Smooth muscle cell (in vitro differentiated cells): ENCODE measurements around the gene RNU5D-1. TPM values are rescaled to one million over a fixed set of nuclear protein-coding genes. Genes with fewer than 3 reads are reported as not detected.

Experiments used
- DNase-seq: peaks from one replicate; lab custom pipeline; 2025; ENCODE audit not compliant: unreplicated experiment; lab: John Stamatoyannopoulos, UW
- H2AFZ ChIP-seq: fragments of 200-600 bp; sonication (generic); 2 replicates; pipeline ENCODE4 v1.6.0; 2016; ENCODE audit warnings: antibody characterized with exemption, low read depth, mild to moderate bottlenecking
- H3F3A ChIP-seq: fragments of 200-600 bp; sonication (generic); 2 replicates; pipeline ENCODE4 v1.6.0; 2017; ENCODE audit warnings: antibody characterized with exemption, low read depth
- H3K27ac ChIP-seq: fragments of 200-600 bp; sonication (generic); 2 replicates; pipeline ENCODE4 v1.5.1; 2016; ENCODE audit warnings: low read depth, mild to moderate bottlenecking
- H3K27me3 ChIP-seq: fragments of 200-600 bp; sonication (generic); 2 replicates; pipeline ENCODE4 v1.6.1; 2016; ENCODE audit warnings: low read depth, mild to moderate bottlenecking
- H3K36me3 ChIP-seq: fragments of 200-600 bp; sonication (generic); 2 replicates; pipeline ENCODE4 v1.5.1; 2016; ENCODE audit warnings: low read depth
- H3K4me1 ChIP-seq: fragments of 200-600 bp; sonication (generic); 2 replicates; pipeline ENCODE4 v1.5.1; 2016; ENCODE audit warnings: low read depth
- H3K4me2 ChIP-seq: fragments of 200-600 bp; sonication (generic); 2 replicates; pipeline ENCODE4 v1.6.0; 2016; ENCODE audit warnings: mild to moderate bottlenecking
- H3K4me3 ChIP-seq: fragments of 200-600 bp; sonication (generic); 2 replicates; pipeline ENCODE4 v1.5.1; 2016; ENCODE audit warnings: mild to moderate bottlenecking
- H3K79me2 ChIP-seq: fragments of 200-600 bp; sonication (generic); 2 replicates; pipeline ENCODE4 v1.6.0; 2016; ENCODE audit warnings: low read depth, mild to moderate bottlenecking
- H3K9ac ChIP-seq: fragments of 200-600 bp; sonication (generic); 2 replicates; pipeline ENCODE4 v1.6.0; 2016; ENCODE audit warnings: low read depth
- H3K9me3 ChIP-seq: fragments of 200-600 bp; sonication (generic); replicated peaks from 2 replicates; pipeline ENCODE4 v1.5.1; 2016; ENCODE audit warnings: low read depth
- H4K20me1 ChIP-seq: fragments of 200-600 bp; sonication (generic); 2 replicates; pipeline ENCODE4 v1.6.0; 2016; ENCODE audit warnings: low read depth
- CTCF ChIP-seq: fragments of 200-600 bp; sonication (generic); IDR thresholded peaks from 2 replicates; pipeline ENCODE4 v1.5.1; 2017; ENCODE audit warnings: borderline replicate concordance, mild to moderate bottlenecking, antibody characterized with exemption; ENCODE audit not compliant: insufficient read depth, poor library complexity, severe bottlenecking
- WGBS: methylation state at CpG from one replicate; pipeline ENCODE4 v1.1.7; 2016; ENCODE audit warnings: low lambda C conversion rate; 5-methylcytosine and 5-hydroxymethylcytosine counted together
- polyA plus RNA-seq: library from polyadenylated mRNA; unstranded; fragments of >200 nt; fragmentation: Nextera tagmentation; extraction: Ambion mirVana; gene quantifications from 2 replicates; pipeline ENCODE4 v1.2.1, GENCODE V29; 2016
- small RNA-seq: library from RNA; depleted of rRNA; stranded (forward); fragments of <200 nt; gene quantifications from one replicate; pipeline ENCODE3, GENCODE V24; 2014
- total RNA-seq: library from RNA; depleted of rRNA; stranded (reverse); fragments of >200 nt; gene quantifications from 2 replicates; pipeline ENCODE4 v1.2.3, GENCODE V29; 2014

The RNU5D-1 gene
- total and polyA plus RNA-seq, 2 experiments from 2014 or later, result not detected

GRCh38 chr1:44684525-44684924 is 46.4 kb downstream of the RNU5D-1 start:
- H3K4me1 ChIP-seq, result no peaks in the 10 kb centered on the region
- no peak overlapping the region for H3K27ac ChIP-seq
- H3K4me2 ChIP-seq, result no peak overlapping the region
- no peaks in the 10 kb centered on the region for H3F3A ChIP-seq
- H3K79me2 ChIP-seq, result no peaks in the 10 kb centered on the region
- no peaks in the 10 kb centered on the region for H3K9me3 ChIP-seq
- H3K27me3 ChIP-seq, result no peaks in the 10 kb centered on the region
- no peak for TF ChIP-seq CTCF
- DNase-seq, result no peak
- no peak overlapping the region for H3K9ac ChIP-seq
- no peaks in the 10 kb centered on the region for H3K36me3 ChIP-seq
- H2AFZ ChIP-seq, result no peak overlapping the region
- WGBS, result 94% methylated on average over 1 of the region's 1 CpG
- H4K20me1 ChIP-seq, result no peaks in the 10 kb centered on the region
- H3K4me3 ChIP-seq, result no peak overlapping the region

- Histone ChIP-seq H4K20me1 (no peaks in the 10 kb centered on the region), H3K4me1 (no peaks in the 10 kb centered on the region), H3K27ac (no peak overlapping the region), H3K36me3 (no peaks in the 10 kb centered on the region), H3K27me3 (no peaks in the 10 kb centered on the region), H3K4me2 (no peak overlapping the region), H3K9ac (no peak overlapping the region), H3F3A (no peaks in the 10 kb centered on the region), H2AFZ (no peak overlapping the region), H3K4me3 (no peak overlapping the region), H3K9me3 (no peaks in the 10 kb centered on the region), H3K79me2 (no peaks in the 10 kb centered on the region)
- TF ChIP-seq CTCF, result no peak
- WGBS, result 95% methylated on average over 3 of the region's 3 CpGs
- no peak for DNase-seq
These were observed 48.1 kb downstream of the RNU5D-1 start for GRCh38 chr1:44682883-44683265.

- no peaks in the 10 kb centered on the region for H3K79me2 ChIP-seq
- no peak overlapping the region for H3K4me2 ChIP-seq
- DNase-seq, result no peak
- no peaks in the 10 kb centered on the region for H4K20me1 ChIP-seq
- no peak overlapping the region for H3K4me3 ChIP-seq
- TF ChIP-seq CTCF, result no peak
- no peaks in the 10 kb centered on the region for H3K36me3 ChIP-seq
- no peak overlapping the region for H3K9ac ChIP-seq
- H2AFZ ChIP-seq, result no peak overlapping the region
- H3K27ac ChIP-seq, result no peak overlapping the region
- H3K4me1 ChIP-seq, result no peaks in the 10 kb centered on the region
- H3F3A ChIP-seq, result no peaks in the 10 kb centered on the region
- WGBS, result 86% methylated on average over 14 of the region's 14 CpGs
- H3K9me3 ChIP-seq, result no peaks in the 10 kb centered on the region
- no peaks in the 10 kb centered on the region for H3K27me3 ChIP-seq
These were observed 48.8 kb downstream of the RNU5D-1 start for GRCh38 chr1:44681905-44682882.

Small RNA genes lying within 50 kb of the gene (small RNA-seq; reads per million reads assigned to genes)
- gene RNU5D-1, result 8.7 reads per million, percentile 75 among the genes with 10 or more reads in this experiment
- gene RNU5F-1, result 2.1 reads per million, percentile 45 among the genes with 10 or more reads in this experiment
- 208 reads per million, percentile 99 among the genes with 10 or more reads in this experiment for gene SNORD38A
- not detected for gene SNORD38B
- 5,349 reads per million, percentile 100 among the genes with 10 or more reads in this experiment for gene SNORD46
- not detected for gene SNORD55

Other genes starting within 250 kb of the RNU5D-1 start
- 8.1 and 8.6 TPM in 2 replicates for gene TMEM53, start 56.7 kb downstream of the RNU5D-1 start, total RNA-seq
- gene TMEM53, start 56.7 kb downstream of the RNU5D-1 start, polyA plus RNA-seq, result 13.0 and 15.5 TPM in 2 replicates
- gene ARMH1, start 56.5 kb downstream of the RNU5D-1 start, total RNA-seq, result 1.5 and 4.8 TPM in 2 replicates
- gene ARMH1, start 56.5 kb downstream of the RNU5D-1 start, polyA plus RNA-seq, result 8.3 and 10.1 TPM in 2 replicates
- gene KIF2C, start 8.7 kb upstream of the RNU5D-1 start, total RNA-seq, result 5.7 and 9.2 TPM in 2 replicates
- gene KIF2C, start 8.7 kb upstream of the RNU5D-1 start, polyA plus RNA-seq, result 6.8 and 8.5 TPM in 2 replicates
- gene RPS8, start 44.4 kb upstream of the RNU5D-1 start, total RNA-seq, result 2,002 and 2,330 TPM in 2 replicates
- gene RPS8, start 44.4 kb upstream of the RNU5D-1 start, polyA plus RNA-seq, result 478 and 530 TPM in 2 replicates
- 0.54 TPM in 1 of 2 replicates, not detected in the other for gene BEST4, start 57.0 kb upstream of the RNU5D-1 start, total RNA-seq
- gene BEST4, start 57.0 kb upstream of the RNU5D-1 start, polyA plus RNA-seq, result 0.78 and 0.89 TPM in 2 replicates
- 26.2 and 42.0 TPM in 2 replicates for gene PLK3, start 69.2 kb upstream of the RNU5D-1 start, total RNA-seq
- 39.7 and 71.6 TPM in 2 replicates for gene PLK3, start 69.2 kb upstream of the RNU5D-1 start, polyA plus RNA-seq
- gene DYNLT4, start 76.2 kb upstream of the RNU5D-1 start, total RNA-seq, result 1.1 and 2.0 TPM in 2 replicates
- 1.6 and 5.8 TPM in 2 replicates for gene DYNLT4, start 76.2 kb upstream of the RNU5D-1 start, polyA plus RNA-seq
- 9.5 and 11.9 TPM in 2 replicates for gene BTBD19, start 77.4 kb upstream of the RNU5D-1 start, total RNA-seq
- gene BTBD19, start 77.4 kb upstream of the RNU5D-1 start, polyA plus RNA-seq, result 11.0 and 27.4 TPM in 2 replicates
- gene PTCH2, start 112.1 kb upstream of the RNU5D-1 start, total RNA-seq, result 0.22 TPM in 1 of 2 replicates, not detected in the other
- gene PTCH2, start 112.1 kb upstream of the RNU5D-1 start, polyA plus RNA-seq, result 0.43 and 2.0 TPM in 2 replicates